Esophagus muscularis mucosa (tissue), 4 donors: ENCODE results near the gene TMCC2.

Source experiments
- EP300 ChIP-seq: sonication (generic); formaldehyde crosslinking; IDR thresholded peaks from one replicate; pipeline ENCODE4 v1.6.1; 2017; ENCODE audit warnings: antibody characterized with exemption
- POLR2AphosphoS5 ChIP-seq, 2 donors: sonication (generic); formaldehyde crosslinking; IDR thresholded peaks; one replicate each; pipeline ENCODE4 v1.6.1; 2017; ENCODE audit warnings: antibody characterized with exemption in 2 of 2
- TF ChIP-seq, protein P1 (sequence below), 3 experiments: fragments of 200-600 bp in 2 of 3; fragments of 450-650 bp in 1 of 3; sonication (generic) in 2 of 3; IDR thresholded peaks; one replicate each; pipeline ENCODE4 v1.5.1; 2017 to 2019; ENCODE audit warnings: antibody characterized with exemption in 3 of 3, mild to moderate bottlenecking in 2 of 3, moderate library complexity in 1 of 3

DNA sequence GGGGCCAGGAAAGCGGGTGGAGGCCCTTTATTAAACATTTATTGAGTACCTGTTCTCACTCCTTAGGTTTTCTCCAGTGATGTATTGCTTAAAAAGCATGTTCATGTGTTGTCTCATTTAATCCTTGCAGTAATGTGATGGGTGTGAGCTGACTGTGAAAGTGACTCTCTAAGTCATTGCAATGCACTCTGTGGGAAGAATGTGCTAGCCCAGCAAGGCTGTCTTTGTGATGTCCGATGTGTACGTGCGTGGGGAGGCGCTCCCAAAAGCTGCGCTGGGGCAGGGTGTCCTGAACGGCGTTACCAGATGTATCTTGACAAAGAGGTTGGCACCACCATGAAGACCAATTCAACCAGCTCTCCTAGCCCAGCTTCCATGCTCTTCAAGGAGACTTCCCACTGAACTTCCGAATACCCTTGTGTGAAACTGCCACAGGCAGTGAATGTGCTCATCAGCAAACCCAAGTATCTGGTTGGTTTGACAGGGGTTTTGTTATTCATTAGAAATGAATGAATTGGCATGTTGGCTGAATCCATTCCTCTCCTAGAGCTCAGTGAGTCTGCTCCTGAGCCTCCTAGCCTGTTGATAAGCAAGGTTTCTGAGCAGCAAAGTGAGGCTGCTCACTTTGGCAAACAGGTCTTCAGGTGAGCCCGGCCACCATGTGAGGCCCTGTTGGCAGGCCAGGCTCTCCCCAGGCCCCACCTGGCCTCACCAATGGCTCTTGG, 65.8 kb downstream of the TMCC2 start:
- TF ChIP-seq, protein P1, sequence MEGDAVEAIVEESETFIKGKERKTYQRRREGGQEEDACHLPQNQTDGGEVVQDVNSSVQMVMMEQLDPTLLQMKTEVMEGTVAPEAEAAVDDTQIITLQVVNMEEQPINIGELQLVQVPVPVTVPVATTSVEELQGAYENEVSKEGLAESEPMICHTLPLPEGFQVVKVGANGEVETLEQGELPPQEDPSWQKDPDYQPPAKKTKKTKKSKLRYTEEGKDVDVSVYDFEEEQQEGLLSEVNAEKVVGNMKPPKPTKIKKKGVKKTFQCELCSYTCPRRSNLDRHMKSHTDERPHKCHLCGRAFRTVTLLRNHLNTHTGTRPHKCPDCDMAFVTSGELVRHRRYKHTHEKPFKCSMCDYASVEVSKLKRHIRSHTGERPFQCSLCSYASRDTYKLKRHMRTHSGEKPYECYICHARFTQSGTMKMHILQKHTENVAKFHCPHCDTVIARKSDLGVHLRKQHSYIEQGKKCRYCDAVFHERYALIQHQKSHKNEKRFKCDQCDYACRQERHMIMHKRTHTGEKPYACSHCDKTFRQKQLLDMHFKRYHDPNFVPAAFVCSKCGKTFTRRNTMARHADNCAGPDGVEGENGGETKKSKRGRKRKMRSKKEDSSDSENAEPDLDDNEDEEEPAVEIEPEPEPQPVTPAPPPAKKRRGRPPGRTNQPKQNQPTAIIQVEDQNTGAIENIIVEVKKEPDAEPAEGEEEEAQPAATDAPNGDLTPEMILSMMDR (IDR thresholded peaks at IDR 0.05): no peak
- no peak for TF ChIP-seq POLR2AphosphoS5 (IDR thresholded peaks at IDR 0.05)
- TF ChIP-seq EP300: no peak
